ENCODE data around the gene SERPINE2.
"Not testable (repeated sequence)": the region's sequence is repeated elsewhere in the genome, so short reads cannot be mapped to it uniquely, and the experiment has no call there.

Gene SERPINE2

GRCh38 chr2:223944166-223944702 lies 94.9 kb downstream of the SERPINE2 start:
- no peaks in the 10 kb centered on the region for H3K36me3 ChIP-seq (ENCODE audit: insufficient read depth)
- peak overlapping the region; percentile 63 for H3K4me2 ChIP-seq
- H3K79me2 ChIP-seq (ENCODE audit: insufficient read depth, low read depth), result peaks cover 3% of the 10 kb centered on the region; the same call in 1 of the 2 replicates
- no peak overlapping the region for H3K27ac ChIP-seq
- peaks cover 16% of the 10 kb centered on the region for H3K4me1 ChIP-seq (ENCODE audit: low read depth, poor library complexity, severe bottlenecking)
- no peak for TF ChIP-seq CTCF (conservative IDR thresholded peaks at IDR 0.05; ENCODE audit: low read depth, low read length)
- H3K9ac ChIP-seq, result peak overlapping the region; percentile 76; the same call in 1 of the 2 replicates
- H3K27me3 ChIP-seq (ENCODE audit: insufficient read depth, low read depth), result no peaks in the 10 kb centered on the region
- peak overlapping the region; percentile 60 for H2AFZ ChIP-seq (ENCODE audit: low read depth)
- no peak overlapping the region for H3K4me3 ChIP-seq (IDR thresholded peaks at IDR 0.05; ENCODE audit: insufficient read depth, low read depth, low read length)
- H4K20me1 ChIP-seq (ENCODE audit: insufficient read depth), result no peaks in the 10 kb centered on the region

- H4K20me1 ChIP-seq (ENCODE audit: insufficient read depth), result no peaks in the 10 kb centered on the region
- H3K79me2 ChIP-seq (ENCODE audit: insufficient read depth, low read depth), result peaks cover 3% of the 10 kb centered on the region; the same call in 1 of the 2 replicates
- H3K27me3 ChIP-seq (ENCODE audit: insufficient read depth, low read depth), result no peaks in the 10 kb centered on the region
- no peak for TF ChIP-seq CTCF (conservative IDR thresholded peaks at IDR 0.05; ENCODE audit: low read depth, low read length)
- H3K4me1 ChIP-seq (ENCODE audit: low read depth, poor library complexity, severe bottlenecking), result peaks cover 16% of the 10 kb centered on the region
- no peaks in the 10 kb centered on the region for H3K36me3 ChIP-seq (ENCODE audit: insufficient read depth)
- no peak overlapping the region for H3K4me2 ChIP-seq
- no peak overlapping the region for H3K9ac ChIP-seq
- no peak overlapping the region for H3K4me3 ChIP-seq (IDR thresholded peaks at IDR 0.05; ENCODE audit: insufficient read depth, low read depth, low read length)
- no peak overlapping the region for H3K27ac ChIP-seq
- H2AFZ ChIP-seq (ENCODE audit: low read depth), result no peak overlapping the region
Measured at GRCh38 chr2:223943561-223944008, 95.5 kb downstream of the SERPINE2 start.

GRCh38 chr2:223943135-223943534 lies 96.0 kb downstream of the SERPINE2 start:
- Histone ChIP-seq H4K20me1 (ENCODE audit: insufficient read depth) (no peaks in the 10 kb centered on the region), H3K79me2 (ENCODE audit: insufficient read depth, low read depth) (peaks cover 3% of the 10 kb centered on the region; the same call in 1 of the 2 replicates), H3K9ac (no peak overlapping the region), H3K4me1 (ENCODE audit: low read depth, poor library complexity, severe bottlenecking) (peaks cover 16% of the 10 kb centered on the region), H3K27me3 (ENCODE audit: insufficient read depth, low read depth) (no peaks in the 10 kb centered on the region), H3K4me2 (no peak overlapping the region), H3K36me3 (ENCODE audit: insufficient read depth) (no peaks in the 10 kb centered on the region), H3K4me3 (IDR thresholded peaks at IDR 0.05; ENCODE audit: insufficient read depth, low read depth, low read length) (no peak overlapping the region), H2AFZ (ENCODE audit: low read depth) (no peak overlapping the region), H3K27ac (no peak overlapping the region)
- no peak for TF ChIP-seq CTCF (conservative IDR thresholded peaks at IDR 0.05; ENCODE audit: low read depth, low read length)

- Histone ChIP-seq H2AFZ (ENCODE audit: low read depth) (no peak overlapping the region), H3K4me3 (IDR thresholded peaks at IDR 0.05; ENCODE audit: insufficient read depth, low read depth, low read length) (no peak overlapping the region), H4K20me1 (ENCODE audit: insufficient read depth) (no peaks in the 10 kb centered on the region), H3K9ac (no peak overlapping the region), H3K4me1 (ENCODE audit: low read depth, poor library complexity, severe bottlenecking) (peaks cover 16% of the 10 kb centered on the region), H3K4me2 (no peak overlapping the region), H3K79me2 (ENCODE audit: insufficient read depth, low read depth) (peaks cover 3% of the 10 kb centered on the region; the same call in 1 of the 2 replicates), H3K27ac (no peak overlapping the region), H3K27me3 (ENCODE audit: insufficient read depth, low read depth) (no peaks in the 10 kb centered on the region), H3K36me3 (ENCODE audit: insufficient read depth) (no peaks in the 10 kb centered on the region)
- TF ChIP-seq CTCF (conservative IDR thresholded peaks at IDR 0.05; ENCODE audit: low read depth, low read length), result no peak
Measured at GRCh38 chr2:223941579-223942277, 97.4 kb downstream of the SERPINE2 start.

- not testable (repeated sequence) for H3K79me2 ChIP-seq (ENCODE audit: insufficient read depth, low read depth); H3K9ac ChIP-seq; H3K27ac ChIP-seq; H2AFZ ChIP-seq (ENCODE audit: low read depth); H3K36me3 ChIP-seq (ENCODE audit: insufficient read depth); H4K20me1 ChIP-seq (ENCODE audit: insufficient read depth); H3K27me3 ChIP-seq (ENCODE audit: insufficient read depth, low read depth); H3K4me2 ChIP-seq; H3K4me1 ChIP-seq (ENCODE audit: low read depth, poor library complexity, severe bottlenecking); H3K4me3 ChIP-seq (IDR thresholded peaks at IDR 0.05; ENCODE audit: insufficient read depth, low read depth, low read length)
Measured at GRCh38 chr2:223939438-223939837, 99.6 kb downstream of the SERPINE2 start.

Measured in KMS-11 (cell line).